B cell (primary cell): ENCODE results near the gene KCNE1. TPM values are rescaled to one million over a fixed set of nuclear protein-coding genes. Genes with fewer than 3 reads are reported as not detected.
"Not testable (repeated sequence)": the region's sequence is repeated elsewhere in the genome, so short reads cannot be mapped to it uniquely, and the experiment has no call there.

ENCODE experiments used
- ATAC-seq: fragments of 200-7000 bp; cut with Tn5 transposase; one replicate; pipeline ENCODE4 v1.10.0; 2021; ENCODE audit warnings: low read depth, mild to moderate bottlenecking, moderate number of reproducible peaks, moderate library complexity
- CTCF ChIA-PET: fragments of 350-600 bp; sonication (Branson Sonifier 250); formaldehyde crosslinking; loops from one replicate; lab custom pipeline; 2021; ENCODE audit warnings: antibody characterized with exemption, inconsistent platforms; lab: Charles Lee
- POLR2A ChIA-PET: fragments of 350-600 bp; sonication (Branson Sonifier 250); formaldehyde crosslinking; loops from one replicate; lab custom pipeline; 2021; ENCODE audit warnings: antibody characterized with exemption; lab: Charles Lee
- DNase-seq: peaks from one replicate; pipeline ENCODE4 v3.0.0; 2013
- H2AFZ ChIP-seq: 2 replicates; pipeline ENCODE4 v1.6.1; 2012; ENCODE audit warnings: mild to moderate bottlenecking, low read depth, low read length; ENCODE audit not compliant: insufficient read depth, poor library complexity, severe bottlenecking
- H3K27ac ChIP-seq, 2 donors: 1 replicate in 1 of 2; 2 replicates in 1 of 2; pipeline ENCODE4 v1.5.1; 2012 to 2013; ENCODE audit warnings: low read length in 2 of 2, mild to moderate bottlenecking in 2 of 2, moderate library complexity in 1 of 2
- H3K27me3 ChIP-seq, 4 experiments: fragments of 200-600 bp in 1 of 4; sonication (generic) in 1 of 4; replicated peaks in 1 of 4; 1 replicate in 2 of 4; 2 replicates in 2 of 4; pipeline versions ENCODE4 v1.6.1 to v1.7.0; 2013 to 2016; ENCODE audit warnings: low read length in 3 of 4, mild to moderate bottlenecking in 2 of 4, mixed read lengths in 1 of 4, moderate library complexity in 1 of 4; ENCODE audit not compliant: insufficient read depth in 4 of 4, control insufficient read depth in 3 of 4; ENCODE audit errors: control extremely low read depth in 1 of 4
- H3K36me3 ChIP-seq, 2 experiments: replicated peaks in 1 of 2; 1 replicate in 1 of 2; 2 replicates in 1 of 2; pipeline versions ENCODE4 v1.6.1 to v1.7.1; 2013; ENCODE audit warnings: low read length in 1 of 2; ENCODE audit not compliant: insufficient read depth in 2 of 2, control insufficient read depth in 1 of 2; ENCODE audit errors: control extremely low read depth in 1 of 2, extremely low read depth in 1 of 2
- H3K4me1 ChIP-seq, 2 donors: fragments of 200-600 bp in 1 of 2; sonication (generic) in 1 of 2; 1 replicate in 1 of 2; 2 replicates in 1 of 2; pipeline versions ENCODE4 v1.5.1 to v1.6.1; 2013 to 2017; ENCODE audit warnings: low read length in 2 of 2; ENCODE audit not compliant: control insufficient read depth in 2 of 2, insufficient read depth in 2 of 2
- H3K4me2 ChIP-seq: replicated peaks from 2 replicates; pipeline ENCODE3; 2012; ENCODE audit warnings: mild to moderate bottlenecking, low read depth, low read length; ENCODE audit not compliant: poor library complexity, severe bottlenecking
- H3K4me3 ChIP-seq, 5 experiments: fragments of 200-600 bp in 1 of 5; sonication (generic) in 1 of 5; 1 replicate in 3 of 5; 2 replicates in 2 of 5; pipeline versions ENCODE4 v1.5.1 to v1.7.0; 2011 to 2016; ENCODE audit warnings: low read length in 4 of 5, mild to moderate bottlenecking in 4 of 5, low read depth in 2 of 5, control low read depth in 1 of 5, moderate library complexity in 1 of 5; ENCODE audit not compliant: insufficient read depth in 1 of 5; ENCODE audit errors: control extremely low read depth in 1 of 5, extremely low read depth in 1 of 5
- H3K79me2 ChIP-seq: fragments of 200-600 bp; sonication (generic); one replicate; pipeline ENCODE4 v1.6.0; 2016; ENCODE audit warnings: low read length; ENCODE audit not compliant: control insufficient read depth, insufficient read depth
- H3K9ac ChIP-seq: fragments of 200-600 bp; sonication (generic); 2 replicates; pipeline ENCODE4 v1.6.1; 2017; ENCODE audit warnings: mild to moderate bottlenecking, low read length, moderate library complexity
- H3K9me3 ChIP-seq, 3 donors: one replicate each; pipeline versions ENCODE4 v1.6.1 to v1.7.1; 2013; ENCODE audit warnings: low read length in 2 of 3; ENCODE audit not compliant: control insufficient read depth in 2 of 3, insufficient read depth in 1 of 3; ENCODE audit errors: control extremely low read depth in 1 of 3
- H4K20me1 ChIP-seq: 2 replicates; pipeline ENCODE4 v1.6.0; 2012; ENCODE audit warnings: mild to moderate bottlenecking, low read length; ENCODE audit not compliant: insufficient read depth, control insufficient read depth, poor library complexity, severe bottlenecking
- H3K27ac Mint-ChIP-seq: one replicate; pipeline ENCODE4 v1.8.0; 2021; ENCODE audit warnings: mixed read lengths
- H3K27me3 Mint-ChIP-seq: one replicate; pipeline ENCODE4 v1.8.0; 2021; ENCODE audit warnings: mixed read lengths
- H3K4me1 Mint-ChIP-seq: one replicate; pipeline ENCODE4 v1.8.0; 2021; ENCODE audit warnings: mixed read lengths
- H3K4me3 Mint-ChIP-seq: one replicate; pipeline ENCODE4 v1.8.0; 2021; ENCODE audit warnings: mixed read lengths
- H3K9me3 Mint-ChIP-seq: one replicate; pipeline ENCODE4 v1.8.0; 2022; ENCODE audit warnings: mixed read lengths; ENCODE audit not compliant: insufficient read depth
- EZH2 ChIP-seq: IDR thresholded peaks from 2 replicates; pipeline ENCODE4 v1.6.1; 2012; ENCODE audit warnings: borderline replicate concordance, low read depth, mild to moderate bottlenecking, moderate library complexity, low read length; ENCODE audit not compliant: insufficient read depth, poor library complexity, severe bottlenecking
- WGBS: methylation state at CpG from one replicate; pipeline ENCODE4 v1.1.5; 2013; ENCODE audit warnings: missing lambda C conversion rate; ENCODE audit not compliant: insufficient coverage; 5-methylcytosine and 5-hydroxymethylcytosine counted together
- intact Hi-C: fragments of 100-400 bp; cut with micrococcal nuclease; formaldehyde crosslinking; loops from one replicate; pipeline ENCODE4 v1.10.0; 2022
- polyA plus RNA-seq: library from polyadenylated mRNA; depleted of rRNA; stranded (reverse); fragments of >200 nt; gene quantifications from 2 replicates; pipeline ENCODE4 v1.2.3, GENCODE V29; 2012
- total RNA-seq, 2 donors: library from RNA; stranded (reverse); fragments of 120-200 nt in 1 of 2; gene quantifications; 1 replicate in 1 of 2; 2 replicates in 1 of 2; pipeline versions ENCODE4 v1.2.3 to v1.2.4, GENCODE V29; 2013 to 2022

Gene KCNE1
- total and polyA plus RNA-seq, 2 donors (not counting 1 experiment from before 2014, with no cell fraction given): 0.10 to 0.17 TPM

- TF ChIP-seq EZH2: no peak
- no peak overlapping the region for H3K4me2 ChIP-seq
- H3K9ac ChIP-seq: no peak overlapping the region
- H2AFZ ChIP-seq: no peak overlapping the region
- H3K36me3 ChIP-seq: no peaks in the 10 kb centered on the region
- no peaks in the 10 kb centered on the region for H3K27me3 ChIP-seq
- H3K27ac Mint-ChIP-seq: no peak overlapping the region
- peaks cover 2% of the 10 kb centered on the region for H3K9me3 Mint-ChIP-seq
- WGBS: 85% methylated on average over 3 of the region's 5 CpGs
- ChIA-PET POLR2A (no interaction called here), CTCF (no interaction called here)
- no peak for DNase-seq
- H3K4me3 ChIP-seq: no peak overlapping the region
- H4K20me1 ChIP-seq: no peaks in the 10 kb centered on the region
- no peaks in the 10 kb centered on the region for H3K4me1 ChIP-seq
- ATAC-seq: no peak
- no peak overlapping the region for H3K27ac ChIP-seq
- H3K79me2 ChIP-seq: no peaks in the 10 kb centered on the region
- H3K9me3 ChIP-seq: peaks cover 0 to 7% (median 3%) of the 10 kb centered on the region in 3 donors
- H3K4me3 Mint-ChIP-seq: no peak overlapping the region
- intact Hi-C loops: no loop called here
- no peaks in the 10 kb centered on the region for H3K4me1 Mint-ChIP-seq
- no peaks in the 10 kb centered on the region for H3K27me3 Mint-ChIP-seq
These were observed 45.3 kb upstream of the KCNE1 start for GRCh38 chr21:34557261-34557660.

GRCh38 chr21:34554670-34555069, 42.7 kb upstream of the KCNE1 start:
- H3K79me2 ChIP-seq, H4K20me1 ChIP-seq, H3K9ac ChIP-seq, intact Hi-C loops, H3K27ac ChIP-seq, POLR2A ChIA-PET, H3K4me2 ChIP-seq, H3K4me3 ChIP-seq, DNase-seq, CTCF ChIA-PET, H3K9me3 Mint-ChIP-seq, H3K27me3 ChIP-seq, ATAC-seq, H3K4me1 ChIP-seq, H3K36me3 ChIP-seq, H3K9me3 ChIP-seq, H3K4me1 Mint-ChIP-seq, H3K4me3 Mint-ChIP-seq, H3K27me3 Mint-ChIP-seq, H2AFZ ChIP-seq, H3K27ac Mint-ChIP-seq: not testable (repeated sequence)
- no CpG with 5 or more reads among the region's 2 CpGs for WGBS
